ENCODE data around the gene PTGDR.

GRCh38 chr14:52248057-52248456 lies 19.4 kb upstream of the PTGDR start:
- TF ChIP-seq CTCF (conservative IDR thresholded peaks at IDR 0.05), result no peak
- no peak for TF ChIP-seq ZFX (IDR thresholded peaks at IDR 0.05)
